RWPE2 (cell line): ENCODE data around the gene CNGA3.

Experiments
- ATAC-seq: fragments of 200-7000 bp; cut with Tn5 transposase; 3 replicates; pipeline ENCODE4 v1.9.1; 2021; ENCODE audit warnings: low read depth
- DNase-seq: peaks from one replicate; pipeline ENCODE4 v3.0.0-alpha.2; 2020; ENCODE audit warnings: low spot score
- H3K27ac ChIP-seq: fragments of 450-650 bp; 2 replicates; pipeline ENCODE4 v1.5.1; 2017; ENCODE audit warnings: mild to moderate bottlenecking; ENCODE audit not compliant: poor library complexity, severe bottlenecking
- H3K27me3 ChIP-seq: fragments of 250-450 bp; sonication (Bioruptor Pico); 2 replicates; pipeline ENCODE4 v1.5.1; 2021; ENCODE audit warnings: mild to moderate bottlenecking, moderate library complexity; ENCODE audit not compliant: insufficient read depth, poor library complexity, severe bottlenecking
- H3K36me3 ChIP-seq: fragments of 250-450 bp; sonication (Bioruptor Pico); 2 replicates; pipeline ENCODE4 v1.5.1; 2020; ENCODE audit warnings: low read depth, mild to moderate bottlenecking, moderate library complexity
- H3K4me1 ChIP-seq: fragments of 250-450 bp; sonication (Bioruptor Pico); 2 replicates; pipeline ENCODE4 v1.5.1; 2021; ENCODE audit warnings: mild to moderate bottlenecking, moderate library complexity; ENCODE audit not compliant: insufficient read depth, poor library complexity, severe bottlenecking
- H3K4me3 ChIP-seq: fragments of 250-450 bp; sonication (Bioruptor Pico); 2 replicates; pipeline ENCODE4 v1.5.1; 2021; ENCODE audit warnings: mild to moderate bottlenecking, moderate library complexity; ENCODE audit not compliant: severe bottlenecking
- H3K9me3 ChIP-seq: fragments of 250-450 bp; sonication (Bioruptor Pico); 2 replicates; pipeline ENCODE4 v1.5.1; 2021; ENCODE audit warnings: mild to moderate bottlenecking, moderate library complexity; ENCODE audit not compliant: severe bottlenecking
- TF ChIP-seq, protein P1 (sequence below): fragments of 450-650 bp; IDR thresholded peaks from one replicate; pipeline ENCODE4 v1.5.1; 2017; ENCODE audit warnings: mild to moderate bottlenecking, moderate library complexity; ENCODE audit not compliant: poor library complexity, severe bottlenecking

The CNGA3 gene

DNA sequence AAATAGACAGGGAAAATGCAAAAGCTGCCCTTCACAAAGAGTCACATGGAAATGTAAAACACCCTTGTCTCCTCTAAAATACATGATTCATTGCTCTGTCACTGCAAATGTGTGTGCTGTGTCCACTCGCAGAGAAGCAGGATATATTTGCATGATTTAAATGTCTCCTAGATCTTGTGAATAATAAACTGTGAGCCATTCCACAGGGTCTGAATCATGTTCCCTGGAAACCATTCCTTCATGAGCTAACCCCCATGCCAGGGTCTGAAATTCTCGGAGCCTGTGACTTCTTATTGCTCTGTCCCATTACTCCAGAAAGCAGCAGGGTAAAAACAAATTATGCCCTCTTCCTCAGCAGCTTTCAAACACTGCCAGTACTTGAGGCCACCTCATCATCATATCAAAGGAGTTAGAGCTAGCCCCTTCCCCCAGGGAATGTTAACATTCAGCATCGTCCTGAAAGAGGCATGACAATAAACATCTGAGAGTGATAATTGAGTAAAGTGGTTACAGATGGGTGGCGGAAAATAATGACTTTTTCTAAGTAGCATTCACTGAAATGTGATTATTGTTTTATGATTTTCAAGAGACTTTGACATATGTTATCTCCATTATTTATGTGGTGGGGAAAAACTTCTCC is 11.7 kb upstream of the CNGA3 start:
- DNase-seq (no peak), ATAC-seq (peak; percentile 100)
- no peak overlapping the region for H3K4me3 ChIP-seq
- H3K27me3 ChIP-seq: no peaks in the 10 kb centered on the region
- no peaks in the 10 kb centered on the region for H3K4me1 ChIP-seq
- TF ChIP-seq, protein P1, sequence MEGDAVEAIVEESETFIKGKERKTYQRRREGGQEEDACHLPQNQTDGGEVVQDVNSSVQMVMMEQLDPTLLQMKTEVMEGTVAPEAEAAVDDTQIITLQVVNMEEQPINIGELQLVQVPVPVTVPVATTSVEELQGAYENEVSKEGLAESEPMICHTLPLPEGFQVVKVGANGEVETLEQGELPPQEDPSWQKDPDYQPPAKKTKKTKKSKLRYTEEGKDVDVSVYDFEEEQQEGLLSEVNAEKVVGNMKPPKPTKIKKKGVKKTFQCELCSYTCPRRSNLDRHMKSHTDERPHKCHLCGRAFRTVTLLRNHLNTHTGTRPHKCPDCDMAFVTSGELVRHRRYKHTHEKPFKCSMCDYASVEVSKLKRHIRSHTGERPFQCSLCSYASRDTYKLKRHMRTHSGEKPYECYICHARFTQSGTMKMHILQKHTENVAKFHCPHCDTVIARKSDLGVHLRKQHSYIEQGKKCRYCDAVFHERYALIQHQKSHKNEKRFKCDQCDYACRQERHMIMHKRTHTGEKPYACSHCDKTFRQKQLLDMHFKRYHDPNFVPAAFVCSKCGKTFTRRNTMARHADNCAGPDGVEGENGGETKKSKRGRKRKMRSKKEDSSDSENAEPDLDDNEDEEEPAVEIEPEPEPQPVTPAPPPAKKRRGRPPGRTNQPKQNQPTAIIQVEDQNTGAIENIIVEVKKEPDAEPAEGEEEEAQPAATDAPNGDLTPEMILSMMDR: no peak
- peak overlapping the region; percentile 47 for H3K27ac ChIP-seq
- H3K9me3 ChIP-seq: no peaks in the 10 kb centered on the region
- H3K36me3 ChIP-seq: no peaks in the 10 kb centered on the region

DNA sequence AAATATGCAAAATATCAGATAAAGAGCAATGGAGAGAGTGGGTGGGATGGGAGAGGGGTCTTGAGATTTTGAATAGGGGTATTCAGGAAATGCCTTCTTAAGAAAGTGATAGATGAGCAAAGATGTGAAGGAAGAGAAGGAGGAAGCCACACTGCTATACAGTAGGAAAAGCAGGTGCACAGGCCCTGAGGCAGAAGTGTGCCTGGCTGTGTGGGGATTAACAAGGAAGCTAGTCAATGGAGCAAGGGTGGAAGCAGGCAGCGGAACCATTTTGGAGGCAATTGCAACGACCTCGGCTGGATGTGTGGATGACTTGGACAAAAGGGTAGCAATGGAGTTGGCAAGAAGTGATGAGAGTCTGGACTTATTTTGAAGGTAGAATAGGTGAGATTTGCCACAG is 11.0 kb upstream of the CNGA3 start:
- TF ChIP-seq, protein P1: no peak
- Histone ChIP-seq H3K27me3 (no peaks in the 10 kb centered on the region), H3K9me3 (no peaks in the 10 kb centered on the region), H3K4me3 (no peak overlapping the region), H3K4me1 (no peaks in the 10 kb centered on the region), H3K27ac (peak overlapping the region; percentile 47), H3K36me3 (no peaks in the 10 kb centered on the region)
- DNase-seq: no peak
- no peak for ATAC-seq

DNA sequence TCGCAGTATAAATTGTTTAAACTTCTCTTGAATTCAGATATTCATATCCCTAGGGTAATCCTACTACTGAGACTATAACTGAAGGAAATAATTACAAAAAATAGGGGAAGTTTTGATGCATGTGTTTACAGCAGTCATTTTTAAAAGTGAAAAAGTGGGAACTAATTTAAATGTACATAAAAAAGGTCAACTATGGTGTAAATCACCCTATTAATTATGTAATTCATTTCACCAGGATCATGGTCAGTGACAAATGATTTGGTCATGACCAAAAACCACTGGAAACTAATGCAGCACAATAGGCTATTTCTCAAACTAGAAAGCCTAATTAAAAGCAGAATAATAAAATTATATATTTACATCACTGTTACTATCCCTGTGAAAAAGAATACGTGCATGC is 5.0 kb upstream of the CNGA3 start:
- no peaks in the 10 kb centered on the region for H3K36me3 ChIP-seq
- no peak overlapping the region for H3K27ac ChIP-seq
- no peaks in the 10 kb centered on the region for H3K9me3 ChIP-seq
- no peaks in the 10 kb centered on the region for H3K4me1 ChIP-seq
- DNase-seq (no peak), ATAC-seq (no peak)
- H3K4me3 ChIP-seq: no peak overlapping the region
- H3K27me3 ChIP-seq: peaks cover 36% of the 10 kb centered on the region
- TF ChIP-seq, protein P1: no peak

DNA sequence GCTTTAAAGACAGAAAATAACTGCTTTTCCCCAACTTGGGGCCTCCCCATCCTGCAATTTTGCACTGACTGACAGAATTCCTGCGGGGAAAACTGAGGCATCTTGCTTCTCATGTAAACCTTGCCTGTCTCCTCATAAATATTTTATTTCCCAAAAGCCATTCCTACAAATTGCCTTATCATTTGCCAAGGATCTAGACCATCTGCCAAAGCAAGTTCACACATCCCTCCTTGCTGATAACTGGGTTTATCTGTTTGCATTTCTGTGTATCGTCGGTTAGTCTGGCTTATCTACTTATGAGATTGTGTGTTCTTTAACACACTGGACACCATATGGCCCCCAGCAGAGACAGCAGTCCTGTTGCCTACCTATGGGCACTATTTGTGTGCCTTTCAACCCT is 3.0 kb upstream of the CNGA3 start:
- no peak for DNase-seq
- Histone ChIP-seq H3K9me3 (no peaks in the 10 kb centered on the region), H3K36me3 (no peaks in the 10 kb centered on the region), H3K4me1 (no peaks in the 10 kb centered on the region), H3K4me3 (no peak overlapping the region), H3K27ac (no peak overlapping the region), H3K27me3 (peaks cover 56% of the 10 kb centered on the region)
- no peak for ATAC-seq
- TF ChIP-seq, protein P1: no peak

DNA sequence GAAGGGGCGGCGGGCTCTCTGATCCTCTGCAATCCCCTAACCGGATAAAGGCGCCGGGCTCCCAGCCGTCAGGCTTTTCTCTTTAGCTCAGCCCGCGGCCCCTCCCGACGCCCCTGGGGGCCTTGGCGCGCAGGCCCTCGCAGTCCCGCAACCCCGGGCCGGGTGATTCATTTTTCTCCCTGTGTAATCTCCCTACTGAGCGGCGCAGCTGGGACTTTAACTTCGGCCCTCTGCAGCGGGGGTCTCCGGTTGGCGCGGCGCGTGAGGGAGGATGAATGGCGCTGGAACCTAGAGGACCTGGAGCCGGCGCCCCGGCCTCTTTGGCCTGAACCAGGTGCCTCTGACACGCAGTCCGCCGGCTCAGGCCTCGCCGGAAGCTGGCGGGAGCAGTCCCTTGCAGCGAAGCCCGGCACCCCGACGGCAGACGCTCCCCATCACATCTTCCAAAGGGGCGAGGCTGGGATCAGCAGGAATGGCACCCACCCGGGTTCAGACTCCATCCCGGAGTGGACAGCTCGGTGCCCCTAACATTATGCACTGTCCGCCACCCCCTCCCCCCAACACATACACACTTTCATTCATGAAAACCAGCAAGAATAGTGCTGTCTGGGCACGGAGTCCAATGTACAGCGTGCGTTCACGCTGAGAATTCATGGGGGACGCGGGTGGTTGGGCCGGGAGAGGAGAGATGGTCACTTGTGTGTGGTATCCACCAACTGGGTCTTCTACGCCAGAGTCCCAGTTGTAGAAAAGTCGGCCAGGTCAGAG is 1.2 kb downstream of the CNGA3 start:
- Histone ChIP-seq H3K9me3 (no peaks in the 10 kb centered on the region), H3K27ac (no peak overlapping the region), H3K4me1 (no peaks in the 10 kb centered on the region), H3K27me3 (peaks cover 77% of the 10 kb centered on the region), H3K36me3 (no peaks in the 10 kb centered on the region), H3K4me3 (no peak overlapping the region)
- ATAC-seq (peak; percentile 23; the same call in 1 of the 3 replicates), DNase-seq (no peak)
- TF ChIP-seq, protein P1: no peak
